Activated CD4-positive, alpha-beta T cell treated with anti-CD3 and anti-CD28 coated beads for 4 hours (primary cell): ENCODE results near the gene SPATA12.

Source experiments
- DNase-seq, 2 donors: peaks; one replicate each; pipeline ENCODE4 v3.0.0-alpha.2; 2020

SPATA12 gene

DNA sequence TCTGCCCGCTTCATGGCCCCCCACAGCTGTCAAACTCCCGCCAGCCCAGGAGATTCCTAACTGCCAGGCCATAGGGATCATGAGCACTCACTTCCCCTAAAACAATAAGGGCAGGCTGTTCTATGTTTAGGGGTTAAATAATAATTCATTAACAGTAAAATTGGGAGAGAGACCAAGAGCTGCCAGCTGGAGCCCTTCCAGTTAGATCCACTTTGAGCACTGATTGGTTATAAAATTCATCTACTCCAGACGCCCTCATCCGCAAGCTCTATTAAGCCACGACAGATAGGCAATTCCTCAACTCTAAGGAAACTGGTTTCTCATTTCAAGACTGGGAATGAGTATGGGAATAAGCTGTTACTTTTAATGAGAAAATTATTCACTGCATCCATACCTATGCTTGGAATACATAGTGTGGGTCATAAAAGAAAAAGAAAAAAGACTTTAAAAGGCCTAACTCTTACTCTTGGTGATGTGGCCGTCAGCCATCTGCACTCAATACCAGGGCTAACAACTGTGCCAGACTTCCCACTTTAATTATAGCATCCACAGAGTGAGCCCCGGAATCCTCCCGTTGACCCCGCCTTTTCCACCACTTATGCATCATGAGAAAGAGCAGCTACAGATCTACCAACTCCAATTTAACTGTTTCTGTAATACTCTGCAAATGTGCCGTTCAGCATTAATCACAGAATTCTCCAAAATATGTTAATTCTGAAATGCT lies 60.1 kb downstream of the SPATA12 start:
- DNase-seq = no peak
